Stimulated activated CD4-positive, alpha-beta T cell treated with anti-CD3 and anti-CD28 coated beads, TNF-alpha, amount 100 ng/mL, for 4 hours (primary cell): ENCODE results near the gene PTPRN.
"Not testable (repeated sequence)": the region's sequence is repeated elsewhere in the genome, so short reads cannot be mapped to it uniquely, and the experiment has no call there.

ENCODE experiments used
- DNase-seq, 3 experiments: peaks; one replicate each; pipeline ENCODE4 v3.0.0-alpha.2; 2020; ENCODE audit warnings: low read depth in 3 of 3

PTPRN gene

GRCh38 chr2:219309278-219309677 lies at the start of gene PTPRN:
Gene PTPRN (minus strand): TSS chr2:219309401. CDS start chr2:219309332, 69 bp downstream.
- DNase-seq: no peak

DNA sequence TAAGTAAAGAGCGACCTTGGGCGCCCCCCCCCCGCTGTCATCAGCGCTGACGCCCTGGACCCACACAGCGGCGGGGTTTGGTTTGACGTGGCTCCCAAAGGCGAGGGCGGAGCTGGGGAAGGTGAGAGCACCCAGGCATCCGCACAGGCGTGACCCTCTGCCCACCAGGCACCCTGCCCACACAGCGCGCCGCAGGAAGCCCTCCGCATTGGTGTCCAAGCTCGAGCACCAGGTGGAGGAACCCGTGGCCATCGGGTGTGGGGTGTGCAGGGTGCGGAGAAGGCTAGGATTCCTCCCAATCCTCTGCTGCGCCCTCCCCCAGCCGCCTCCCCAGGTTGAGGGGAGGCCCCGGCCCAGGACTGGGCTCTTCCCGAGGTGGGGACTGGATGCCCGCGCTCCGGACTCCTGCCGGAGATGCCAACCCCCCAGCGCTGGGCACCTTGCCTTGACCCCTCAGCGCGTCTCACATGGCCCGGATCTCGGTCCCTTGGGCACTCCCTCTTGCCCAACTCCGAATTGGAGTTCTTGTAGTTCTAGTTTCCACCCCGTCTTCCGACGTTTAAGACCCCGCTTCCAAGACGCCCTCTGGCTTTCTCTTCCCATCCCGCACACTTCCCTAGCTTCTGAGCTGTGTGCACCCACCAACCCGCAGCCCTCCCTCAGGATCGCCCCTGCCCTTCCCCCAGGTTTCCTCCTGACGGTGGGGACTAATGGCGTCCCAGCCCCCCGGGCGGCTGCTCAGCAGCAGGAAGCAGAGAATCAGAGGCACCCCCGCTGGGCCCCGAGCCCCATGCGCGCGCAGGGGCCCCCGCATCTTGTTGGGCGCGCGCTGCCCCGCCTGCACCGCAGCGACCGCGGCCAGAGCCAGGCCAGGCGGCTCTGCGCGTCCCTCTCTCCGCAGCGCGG lies 49.2 kb upstream of the PTPRN start:
- no peak for DNase-seq

- DNase-seq: no peak
These were observed 47.6 kb upstream of the PTPRN start for GRCh38 chr2:219356834-219357233.

DNA sequence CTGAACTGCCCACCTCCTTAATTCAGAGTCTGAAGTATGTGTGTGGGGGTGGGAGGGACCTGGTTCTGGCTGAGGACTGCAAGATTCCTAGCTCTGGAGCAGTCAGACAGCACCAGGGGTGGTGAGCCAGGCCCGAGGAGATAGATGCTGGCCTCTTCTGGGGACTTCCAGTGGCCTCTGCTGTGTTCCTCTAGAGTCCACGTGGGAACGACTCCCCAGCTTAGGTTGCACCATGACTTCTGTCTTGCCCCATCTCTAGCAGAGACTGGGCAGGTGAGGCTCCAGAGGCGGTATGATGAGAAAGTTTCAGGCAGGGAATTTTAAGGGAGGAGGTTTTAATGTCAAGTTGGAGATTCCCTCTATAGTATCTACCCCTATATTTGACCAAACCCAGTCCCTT lies 45.4 kb upstream of the PTPRN start:
- DNase-seq: no peak

DNA sequence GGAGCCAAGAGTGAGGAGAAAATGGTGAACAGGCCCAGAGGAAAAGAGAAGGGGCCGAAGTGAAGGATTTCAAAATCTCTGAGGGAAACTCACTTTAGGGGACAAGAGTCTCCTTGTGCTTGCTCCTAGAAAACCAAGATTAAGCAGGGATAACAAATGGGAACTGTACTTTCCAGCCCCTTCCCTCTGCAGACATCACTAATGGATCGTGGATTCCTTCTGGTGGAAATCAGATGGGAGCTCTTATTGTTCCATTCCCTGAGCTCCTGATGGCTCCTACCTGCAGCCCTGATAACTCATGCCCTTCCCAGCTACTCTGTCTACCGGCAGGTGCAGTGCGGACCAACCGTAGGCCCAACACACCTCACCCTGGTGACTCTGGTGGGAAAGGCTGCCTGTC lies 43.9 kb upstream of the PTPRN start:
- no peak for DNase-seq

DNA sequence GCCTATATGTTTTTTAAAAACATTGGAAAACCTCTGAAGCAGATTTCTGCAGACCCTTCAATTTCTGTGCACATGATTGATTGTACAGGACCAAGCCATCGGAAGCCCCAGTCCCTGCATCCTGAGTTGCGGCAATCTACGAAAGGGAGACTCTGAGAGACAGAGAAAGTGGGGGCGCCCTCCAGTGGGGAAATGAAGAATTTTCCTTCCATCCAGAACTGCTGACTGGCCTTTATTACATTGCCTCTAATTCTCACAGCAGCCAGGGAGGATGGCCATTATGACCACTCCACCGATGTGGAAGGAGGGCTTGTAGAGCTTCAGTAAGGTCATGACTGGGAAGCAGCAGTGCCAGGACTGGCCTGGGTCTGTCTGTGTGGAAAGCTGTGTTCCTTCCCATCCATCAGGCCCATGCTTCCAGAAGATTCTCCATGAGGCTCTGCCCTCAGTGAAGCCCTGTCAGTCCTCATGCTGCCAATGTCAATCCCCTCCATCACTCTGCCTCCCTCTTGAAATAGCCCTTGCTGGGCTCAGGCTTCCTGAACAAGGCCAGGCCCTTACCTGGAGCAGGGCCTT lies 43.3 kb upstream of the PTPRN start:
- peak; percentile 24 to 30 (median 24) for DNase-seq

DNA sequence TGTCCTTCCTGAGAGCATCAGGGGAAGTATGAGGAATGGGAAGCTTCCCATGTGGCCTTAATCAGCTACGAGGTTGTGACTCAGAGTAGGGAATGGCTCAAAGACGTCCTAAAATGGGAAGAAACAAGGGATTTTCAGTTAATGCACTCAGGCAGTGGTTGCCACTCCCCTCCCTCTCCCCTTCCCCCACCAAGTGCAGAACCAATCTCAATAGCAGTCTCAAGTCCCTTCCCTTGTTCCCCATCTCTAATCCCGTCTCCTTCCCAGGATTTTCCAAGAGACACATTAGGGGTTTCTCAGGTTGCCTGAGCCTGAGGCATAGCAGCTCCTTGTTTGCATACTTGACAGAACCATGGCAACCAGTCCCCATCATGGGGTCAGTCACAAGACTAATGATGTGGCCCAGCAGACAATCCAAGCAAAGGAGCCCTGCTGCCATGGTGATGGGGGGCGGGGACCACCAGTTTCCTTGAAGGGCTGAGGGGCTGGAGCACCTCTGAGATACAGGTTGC lies 41.6 kb upstream of the PTPRN start:
- DNase-seq: no peak

DNA sequence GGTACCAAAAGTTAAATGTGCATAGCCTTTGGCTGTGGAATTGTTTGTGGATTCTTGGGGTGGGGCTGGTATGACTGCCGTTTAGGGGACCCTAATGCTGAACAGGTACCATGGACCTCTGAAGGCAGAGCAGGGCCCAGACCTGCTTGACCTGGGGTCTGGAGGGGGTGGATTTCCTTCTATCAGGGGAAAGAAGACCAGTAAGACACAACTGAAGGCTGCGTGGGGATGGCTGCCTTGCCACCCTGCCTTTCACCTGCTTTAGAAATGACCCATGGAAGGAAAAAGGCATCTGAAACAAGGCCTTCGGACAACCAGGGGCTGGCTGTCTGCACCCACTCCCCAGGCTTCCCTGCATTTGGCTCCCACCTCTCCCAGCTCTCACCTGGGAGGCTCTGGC lies 41.0 kb upstream of the PTPRN start:
- no peak for DNase-seq

DNA sequence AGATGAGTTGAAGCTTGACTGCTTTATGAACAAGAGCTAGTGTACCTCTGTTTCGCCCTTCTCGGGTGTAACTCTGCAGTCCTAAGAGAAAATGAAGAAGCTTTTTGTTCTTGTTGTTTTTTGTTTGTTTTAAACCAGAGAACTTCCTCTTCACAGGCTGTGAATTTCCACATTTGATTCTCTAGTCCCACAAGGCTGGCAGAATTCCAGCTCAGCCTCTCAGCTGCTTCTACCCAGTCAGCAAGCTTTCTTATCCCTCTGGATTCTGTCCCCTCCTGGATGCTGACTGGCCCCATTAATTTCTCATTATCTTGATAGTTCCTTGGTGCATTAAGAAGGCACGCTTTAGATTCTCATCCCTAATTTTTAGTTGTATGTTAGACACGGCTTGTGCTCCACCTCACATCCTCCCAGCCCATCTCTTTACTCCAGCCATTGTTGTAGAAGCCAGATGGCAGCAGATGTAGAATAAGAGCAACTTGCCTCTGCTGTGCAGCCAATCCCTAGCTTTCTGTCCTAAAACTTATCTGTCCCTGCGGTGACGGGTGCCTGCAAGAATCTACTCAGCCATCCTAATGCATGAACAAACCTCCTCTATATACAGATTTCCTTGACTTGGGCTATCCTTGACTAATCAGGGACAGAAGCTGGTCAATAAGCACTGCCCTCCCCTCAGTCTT lies 35.7 kb upstream of the PTPRN start:
- DNase-seq: no peak

DNA sequence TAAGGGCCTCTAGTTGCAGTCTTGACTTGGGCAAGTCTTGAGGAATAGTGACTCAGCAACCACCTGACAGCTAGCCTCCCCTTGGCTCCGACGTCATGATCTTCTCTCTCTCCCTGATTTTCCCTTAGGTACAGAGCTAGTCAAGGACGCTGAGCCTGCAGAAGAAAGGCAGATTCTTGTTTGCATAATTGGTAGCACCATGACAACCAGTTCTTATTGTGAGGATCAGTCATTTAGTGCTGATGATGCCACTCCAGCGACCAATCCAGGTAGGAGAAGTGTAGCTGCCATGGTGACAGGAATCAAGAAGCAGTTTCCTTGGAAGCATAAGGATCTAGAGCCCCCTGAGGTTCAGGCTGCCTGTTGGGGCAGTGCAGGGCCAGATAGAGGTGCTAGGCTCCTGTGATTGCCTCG lies 26.2 kb upstream of the PTPRN start:
- no peak for DNase-seq

- DNase-seq: no peak
These were observed 24.9 kb upstream of the PTPRN start for GRCh38 chr2:219334076-219334475.

DNA sequence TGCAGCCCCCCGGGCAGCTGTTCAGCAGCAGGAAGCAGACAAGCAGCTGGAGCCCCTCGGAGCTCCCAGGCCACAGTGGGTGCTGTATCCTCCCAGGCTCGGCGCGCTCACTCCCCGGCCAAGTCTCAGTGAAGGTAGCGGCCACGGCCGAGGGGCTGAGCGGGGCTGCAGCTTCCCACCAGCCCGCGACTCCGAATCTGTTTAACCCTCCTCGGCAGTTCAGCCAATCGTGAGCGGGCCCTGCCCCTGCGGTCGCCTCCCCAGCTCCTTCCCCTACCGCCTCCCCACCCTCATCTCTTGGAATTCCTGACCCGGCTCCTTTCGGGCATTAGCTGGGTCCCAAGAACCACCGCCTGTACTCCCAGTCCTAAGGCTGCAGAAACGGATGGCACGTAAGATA lies 23.3 kb upstream of the PTPRN start, which contains the start of gene RESP18:
Gene RESP18 (minus strand): TSS at position 203 of the 400 bp plus-strand sequence.
- no peak for DNase-seq

- DNase-seq: no peak
These were observed 22.5 kb upstream of the PTPRN start for GRCh38 chr2:219331560-219332213.

DNA sequence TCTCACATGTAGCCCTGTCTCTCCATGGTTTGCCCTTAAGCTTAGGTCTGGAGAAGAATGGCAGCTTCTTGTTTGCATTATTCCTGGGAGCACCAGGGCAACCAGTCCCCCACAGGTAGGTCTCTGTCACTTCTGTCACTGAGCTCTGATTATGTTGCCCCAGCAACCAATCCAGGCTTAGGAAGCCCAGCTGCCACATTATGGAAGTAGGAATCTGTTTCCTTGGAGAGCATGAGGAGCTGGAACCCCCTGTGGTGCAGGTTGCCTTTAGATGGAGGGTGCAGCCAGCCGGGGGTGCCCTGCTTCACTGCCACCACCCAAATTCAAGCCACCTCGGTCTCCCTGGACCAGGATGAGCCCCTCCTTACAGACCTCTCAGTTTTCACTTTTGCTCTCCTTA lies 18.5 kb upstream of the PTPRN start:
- no peak for DNase-seq

DNA sequence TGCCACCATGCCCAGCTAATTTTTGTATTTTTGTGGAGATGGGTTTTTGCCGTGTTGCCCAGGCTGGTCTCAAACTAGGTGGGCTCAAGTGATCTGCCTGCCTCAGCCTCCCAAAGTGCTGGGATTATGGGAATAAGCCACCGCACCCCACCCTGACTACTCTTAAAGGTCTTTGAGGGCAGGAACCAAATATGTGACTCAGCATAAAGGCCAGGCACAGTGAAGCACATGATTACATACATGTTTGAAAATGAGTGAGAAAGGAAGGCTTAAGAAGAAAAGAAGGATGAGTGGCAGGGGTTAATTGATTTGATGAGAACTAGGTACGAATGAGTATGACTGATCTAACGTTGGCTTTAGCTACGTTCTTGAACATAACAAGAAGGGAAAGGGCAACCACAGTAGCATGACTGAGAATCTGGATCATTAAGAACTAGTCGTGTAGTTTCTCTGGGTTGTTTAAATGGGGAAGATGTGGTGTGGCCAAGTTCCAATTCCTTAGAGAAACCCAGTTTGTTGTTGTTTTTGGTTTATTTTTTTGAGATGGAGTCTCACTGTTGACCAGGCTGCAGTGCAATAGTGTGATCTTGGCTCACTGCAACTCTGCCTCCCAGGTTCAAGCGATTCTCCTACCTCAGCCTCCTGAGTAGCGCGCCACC lies 16.6 kb upstream of the PTPRN start:
- DNase-seq: no peak

- DNase-seq: no peak
These were observed 15.9 kb upstream of the PTPRN start for GRCh38 chr2:219325136-219325535.

GRCh38 chr2:219323434-219323833 lies 14.2 kb upstream of the PTPRN start:
- no peak for DNase-seq

DNA sequence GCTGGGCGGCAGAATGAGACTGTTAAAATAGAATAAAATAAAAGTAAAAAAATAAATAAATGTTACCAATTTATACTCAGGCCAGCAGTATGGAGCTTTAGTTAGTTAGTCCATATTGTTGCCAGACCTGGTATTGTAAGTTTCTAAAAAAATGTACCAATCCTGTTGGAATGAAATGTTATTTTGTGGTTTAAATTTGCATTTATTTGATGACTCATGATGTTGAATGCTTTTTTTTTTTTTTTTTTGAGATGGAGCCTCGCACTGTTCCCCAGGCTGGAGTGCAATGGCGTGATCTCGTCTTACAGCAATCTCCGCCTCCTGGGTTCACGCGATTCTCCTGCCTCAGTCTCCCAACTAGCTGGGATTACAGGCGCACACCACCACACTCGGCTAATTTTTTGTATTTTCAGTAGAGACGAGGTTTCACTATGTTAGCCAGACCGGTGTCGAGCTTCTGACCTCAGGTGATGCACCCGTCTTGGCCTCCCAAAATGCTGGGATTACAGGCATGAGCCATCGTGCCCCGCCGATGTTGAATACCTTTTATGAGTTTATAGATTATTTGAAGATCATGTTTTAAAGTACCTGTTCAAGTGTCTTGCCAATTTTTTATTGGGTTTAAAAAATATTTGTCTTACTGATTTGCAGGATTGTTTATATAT lies 5.7 kb upstream of the PTPRN start:
- no peak for DNase-seq

- not testable (repeated sequence) for DNase-seq
These were observed 3.6 kb upstream of the PTPRN start for GRCh38 chr2:219312683-219313263.
